Measurements from ENCODE around the gene FHAD1.

Gene FHAD1

GRCh38 chr1:15249081-15249480, 2.1 kb downstream of the FHAD1 start:
- peak; percentile 7 for DNase-seq

DNA sequence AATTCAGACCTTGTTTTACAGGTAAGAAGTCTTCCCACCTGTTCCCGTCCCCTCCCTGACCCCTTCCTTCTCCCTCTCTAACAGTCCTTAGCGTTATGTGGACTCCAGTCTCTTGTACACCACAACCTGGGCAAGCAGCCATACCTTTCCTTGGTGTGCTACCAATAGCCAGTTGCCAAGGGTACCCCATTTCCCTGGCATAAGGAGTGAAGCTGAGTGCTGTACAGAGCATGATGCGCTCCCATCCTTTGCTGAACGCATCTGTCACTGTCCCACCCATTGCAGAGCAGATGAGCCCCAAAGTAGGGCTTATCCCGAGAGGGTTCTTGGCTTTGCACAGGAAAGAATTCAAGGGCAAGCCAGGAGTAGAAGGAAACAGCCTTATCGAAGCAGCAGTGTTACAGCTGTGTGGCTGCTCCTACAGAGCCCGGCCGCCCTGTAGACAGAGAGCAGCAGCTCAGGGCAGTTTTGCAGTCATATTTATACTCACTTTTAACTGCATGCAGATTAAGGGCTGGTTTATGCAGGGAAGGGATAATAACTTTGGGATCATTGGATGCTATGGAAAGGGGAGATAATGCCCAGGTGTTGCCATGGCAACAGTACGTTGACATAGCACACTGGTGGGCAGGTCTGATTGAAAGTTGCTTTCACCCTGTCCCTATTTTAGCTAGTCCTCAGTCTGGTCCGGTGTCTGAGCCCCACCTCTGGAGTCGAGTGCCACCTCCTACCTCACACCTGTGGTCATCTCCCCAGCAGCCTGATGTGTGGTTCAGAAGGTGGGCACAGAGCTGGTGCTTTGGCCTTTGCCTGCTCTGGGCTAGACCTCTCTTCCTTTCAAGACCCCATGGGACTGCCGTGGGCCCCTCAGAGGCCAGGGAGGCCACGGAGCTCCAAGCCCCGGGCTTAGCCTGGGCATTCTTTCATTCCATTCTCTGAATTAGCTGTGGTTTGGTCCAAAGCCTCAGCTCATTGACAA, 5.1 kb downstream of the FHAD1 start:
- no peak for DNase-seq

DNA sequence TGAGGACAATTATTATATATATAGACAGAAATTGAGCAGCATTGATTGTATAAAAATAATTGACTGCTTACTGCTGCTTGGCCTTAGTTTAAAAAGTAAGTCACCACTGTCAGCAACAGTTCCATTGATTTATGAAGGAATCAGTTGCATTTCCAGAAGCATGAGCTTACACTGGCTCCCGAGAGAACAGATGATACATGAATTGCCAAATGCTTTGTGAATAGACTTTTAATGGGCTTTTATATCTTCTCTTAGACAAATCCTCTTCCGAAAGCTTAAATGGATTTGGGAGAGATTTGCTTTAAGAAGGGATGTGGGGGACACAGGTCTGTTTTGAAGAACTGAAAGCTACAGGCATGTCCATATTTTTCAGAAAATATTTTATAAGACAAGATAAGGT, 7.5 kb downstream of the FHAD1 start:
- DNase-seq = no peak

- DNase-seq = no peak
Observed at GRCh38 chr1:15255582-15256149, 8.6 kb downstream of the FHAD1 start.

GRCh38 chr1:15256584-15256983, 9.6 kb downstream of the FHAD1 start:
- no peak for DNase-seq

- no peak for DNase-seq
Observed at GRCh38 chr1:15257309-15257708, 10.3 kb downstream of the FHAD1 start.

DNA sequence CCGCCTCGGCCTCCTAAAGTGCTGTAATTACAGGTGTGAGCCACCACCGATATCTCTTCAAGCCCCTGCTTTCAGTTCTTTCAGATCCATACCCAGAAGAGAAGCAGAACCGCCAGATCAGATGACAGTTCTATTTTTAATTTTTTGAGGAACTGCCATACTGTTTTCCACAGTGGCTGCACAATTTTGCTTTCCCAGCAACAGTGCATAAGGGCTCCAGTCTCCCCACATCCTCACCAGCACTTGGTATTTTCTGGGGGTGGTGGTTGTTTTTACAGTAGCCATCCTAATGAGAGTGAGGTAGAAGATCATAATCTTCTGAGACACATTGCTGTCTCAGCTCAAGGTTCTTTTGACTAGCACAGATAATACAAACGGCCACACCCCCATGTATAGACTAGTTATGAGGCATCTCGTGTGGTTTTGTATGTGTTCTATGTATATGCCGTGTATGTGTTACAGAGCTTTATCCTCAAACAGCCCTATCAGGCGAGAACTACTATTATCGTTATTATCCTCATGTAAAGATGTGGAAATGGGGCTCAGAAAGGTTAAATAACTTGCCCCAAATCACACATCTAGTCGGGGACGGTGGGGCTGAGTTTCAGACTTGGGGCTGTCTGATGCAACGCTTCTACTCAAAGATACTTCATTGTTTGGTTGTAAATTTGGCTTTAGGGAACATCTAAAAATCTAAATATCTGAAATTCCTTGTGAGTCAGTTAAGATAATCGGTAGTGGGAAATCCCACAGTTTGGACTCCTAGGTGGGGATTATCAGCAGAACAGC, 12.0 kb downstream of the FHAD1 start:
- no peak for DNase-seq

DNA sequence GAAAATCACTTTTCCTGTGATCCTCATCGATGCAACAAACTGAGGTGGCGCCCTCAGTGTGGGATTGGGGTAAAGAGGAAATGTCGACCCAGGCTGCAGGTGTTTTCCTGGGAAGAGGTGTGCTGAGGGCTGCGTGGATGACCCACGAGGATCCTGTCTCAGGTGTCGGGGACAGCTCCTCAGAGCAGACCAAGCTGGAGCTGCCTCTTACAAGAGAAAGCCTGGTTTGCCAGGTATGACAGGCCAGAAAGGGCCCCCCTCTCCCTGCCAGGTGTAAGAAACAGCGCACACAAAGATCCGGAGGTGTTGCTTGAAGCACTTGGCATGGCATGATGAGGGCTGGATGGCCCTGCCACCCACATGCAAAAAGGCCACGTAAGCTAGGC, 12.6 kb downstream of the FHAD1 start:
- no peak for DNase-seq

DNA sequence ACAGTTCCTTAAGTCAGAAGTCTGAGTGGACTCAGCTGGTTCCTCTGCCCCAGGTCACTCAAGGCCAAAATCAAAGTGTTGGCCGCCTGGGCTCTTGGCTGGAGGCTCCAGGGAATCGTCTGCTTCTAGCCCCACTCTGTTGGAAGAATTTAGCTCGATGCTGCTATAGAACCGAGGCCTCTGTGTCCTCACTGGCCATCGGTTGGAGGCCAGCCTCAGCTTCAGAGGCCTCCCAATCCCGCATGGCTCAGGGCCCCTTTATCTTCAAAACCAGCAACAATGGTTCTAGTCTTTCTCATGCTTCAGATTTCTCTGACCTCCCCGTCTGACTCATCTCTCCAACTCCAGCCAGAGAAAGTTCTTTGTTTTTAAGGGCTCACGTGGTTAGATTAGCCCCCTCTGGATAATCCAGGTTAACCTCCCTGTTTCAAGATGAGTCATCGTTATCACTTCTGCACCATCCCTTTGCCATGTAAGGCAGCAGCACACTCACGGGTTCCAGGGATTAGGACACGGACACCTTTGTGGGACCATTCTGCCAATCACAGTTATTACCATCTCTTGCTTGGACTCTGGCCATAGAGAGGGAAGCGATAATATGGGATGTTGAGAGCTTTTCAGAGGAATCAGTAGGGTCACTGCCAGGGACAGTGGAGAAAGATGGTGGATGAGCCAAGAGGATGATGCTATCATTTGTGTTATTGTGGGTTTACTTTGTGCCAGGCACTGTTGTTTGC, 13.6 kb downstream of the FHAD1 start:
- DNase-seq = peak; percentile 23

DNA sequence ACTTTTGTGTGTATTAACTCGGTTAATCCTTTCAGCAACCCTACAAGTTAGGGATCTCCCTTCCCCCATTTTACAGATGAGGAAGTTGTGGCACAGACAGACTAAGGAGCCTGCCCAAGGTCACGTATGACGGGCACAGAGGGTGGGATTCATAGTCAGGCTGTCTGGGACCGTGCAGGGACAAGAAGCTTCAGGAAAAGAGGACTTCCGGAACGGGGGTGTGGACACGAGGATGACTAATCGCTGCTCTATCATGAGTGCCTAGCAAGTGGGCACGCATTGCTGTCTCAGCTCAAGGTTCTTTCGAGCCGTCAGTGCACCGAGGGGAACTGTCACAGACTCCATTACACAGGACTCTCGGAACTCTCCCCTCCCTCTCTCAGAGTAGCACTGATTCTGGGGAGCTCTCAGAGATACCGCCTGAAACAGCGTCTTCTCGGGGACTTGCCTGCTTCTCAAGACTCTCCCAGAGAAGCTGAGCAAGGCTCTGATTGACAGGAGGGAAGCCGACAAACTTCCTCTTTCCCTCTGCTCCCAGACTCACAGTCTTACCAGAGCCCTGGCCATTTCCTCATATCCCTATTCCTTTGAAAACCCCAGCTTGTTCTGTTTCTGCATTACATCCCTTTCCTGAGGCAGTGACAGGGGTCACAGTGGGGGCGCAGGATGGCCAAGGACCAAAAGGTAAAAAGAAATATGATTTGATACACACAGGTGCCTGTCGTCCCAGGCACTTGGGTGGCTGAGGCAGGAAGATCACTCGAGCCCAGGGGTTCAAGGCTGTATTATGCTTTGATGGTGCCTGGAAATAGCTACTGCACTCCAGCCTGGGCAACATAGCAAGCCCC, 14.4 kb downstream of the FHAD1 start:
- DNase-seq = no peak

GRCh38 chr1:15262003-15262377, 15.0 kb downstream of the FHAD1 start:
- no peak for DNase-seq

- DNase-seq = no peak
Observed at GRCh38 chr1:15262706-15263105, 15.7 kb downstream of the FHAD1 start.

GRCh38 chr1:15264769-15265168, 17.7 kb downstream of the FHAD1 start:
- DNase-seq = no peak

DNA sequence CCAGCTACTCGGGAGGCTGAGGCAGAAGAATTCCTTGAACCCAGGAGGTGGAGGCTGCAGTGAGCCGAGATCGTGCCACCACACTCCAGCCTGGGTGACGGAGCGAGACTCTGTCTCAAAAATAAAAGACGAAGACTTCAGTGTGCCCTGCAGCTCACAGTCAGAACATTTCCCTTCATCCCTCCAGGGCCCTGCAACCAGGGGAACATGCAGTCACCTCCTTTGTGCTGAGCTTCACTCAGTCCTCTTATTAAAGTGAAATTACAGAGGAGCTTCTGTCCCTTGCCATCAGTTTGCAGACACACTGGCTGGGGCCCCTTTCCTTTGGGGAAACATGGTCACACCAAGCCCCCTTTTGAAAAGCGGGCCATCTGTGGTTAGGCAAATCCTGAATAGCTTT, 24.2 kb downstream of the FHAD1 start:
- DNase-seq = no peak

- DNase-seq = peak; percentile 78
Observed at GRCh38 chr1:15272009-15272781, 25.2 kb downstream of the FHAD1 start.

DNA sequence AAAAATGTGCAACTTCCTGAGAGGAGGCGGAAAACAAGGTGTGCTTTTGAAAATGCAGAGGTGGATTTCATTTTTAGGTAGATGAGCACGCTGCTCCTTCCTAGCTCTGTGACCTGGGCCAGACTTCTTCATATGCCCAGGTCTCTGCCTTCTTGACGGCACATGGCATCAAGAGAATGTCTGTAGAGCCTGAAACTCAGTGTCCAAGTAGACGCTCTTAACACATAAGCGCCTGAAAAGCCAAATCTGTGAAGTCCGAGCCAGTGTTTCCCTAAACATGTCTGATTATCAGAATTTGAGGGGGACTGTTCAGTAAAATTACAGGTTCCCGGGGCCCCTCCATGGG, 25.7 kb downstream of the FHAD1 start:
- no peak for DNase-seq

DNA sequence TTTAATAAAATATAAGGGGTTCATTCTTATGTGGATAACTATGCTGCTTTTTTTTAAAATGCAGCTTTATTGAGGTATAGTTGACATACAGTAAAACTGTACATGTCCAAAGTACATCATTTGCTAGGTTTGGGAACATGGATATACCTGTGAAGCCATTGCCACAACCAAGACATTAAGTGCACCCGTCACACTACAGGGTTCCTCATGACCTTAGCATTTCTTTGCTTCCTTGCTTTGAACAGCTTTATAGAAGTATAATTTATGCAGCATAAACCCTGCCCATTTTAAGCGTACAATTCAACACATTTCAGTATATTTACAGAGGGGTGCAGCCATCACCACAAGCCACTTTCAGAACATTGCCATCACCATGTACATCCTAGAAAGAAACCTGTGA, 26.3 kb downstream of the FHAD1 start:
- no peak for DNase-seq

GRCh38 chr1:15275921-15276683, 29.1 kb downstream of the FHAD1 start:
- no peak for DNase-seq

DNA sequence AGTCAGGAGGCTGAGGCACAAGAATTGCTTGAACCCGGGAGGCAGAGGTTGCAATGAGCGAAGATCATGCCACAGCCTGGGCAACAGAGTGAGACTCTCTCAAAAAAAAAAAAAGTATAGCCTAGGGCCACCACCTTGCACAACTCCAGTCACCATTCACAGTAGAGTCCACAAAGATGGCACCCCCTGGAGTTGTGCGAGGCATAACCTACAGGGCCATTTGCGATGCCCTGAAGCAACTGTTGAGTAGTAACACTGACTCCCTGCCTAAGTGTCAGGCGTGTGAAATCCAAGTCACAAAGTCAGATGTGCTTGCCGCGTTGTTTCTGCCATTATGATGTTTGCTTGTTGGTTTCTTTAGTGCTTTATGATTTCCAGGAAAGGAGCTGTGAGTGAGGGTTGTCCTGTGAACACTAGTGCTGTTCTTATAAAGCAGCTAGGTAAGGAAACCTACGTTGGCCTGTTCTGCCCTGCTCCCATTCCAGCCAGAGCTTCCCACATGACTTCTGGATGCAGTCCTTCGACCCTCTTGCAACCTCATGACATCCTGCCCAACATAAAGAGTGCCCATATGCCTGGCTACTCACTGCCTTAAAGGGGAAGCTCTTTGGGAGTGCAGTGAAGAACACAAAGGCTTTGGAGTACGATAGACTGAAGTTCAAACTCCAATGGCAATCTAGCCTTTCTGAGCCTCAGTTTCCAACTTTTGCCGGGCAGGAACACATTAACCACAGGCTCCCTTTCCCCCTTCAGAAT, 29.8 kb downstream of the FHAD1 start:
- no peak for DNase-seq
